Endothelial cell of umbilical vein (primary cell): Measurements from ENCODE around the gene SOX5. TPM values are rescaled to one million over a fixed set of nuclear protein-coding genes. Genes with fewer than 3 reads are reported as not detected.

Experiments used
- BruUV-seq: library from RNA; stranded (reverse); fragments of 400-500 nt; replicated peaks from 2 replicates; lab custom pipeline; 2021; lab: Mats Ljungman, UMichigan
- CTCF ChIA-PET: fragments of 300-600, 350-600 bp; sonication (Branson Sonifier 250); formaldehyde crosslinking; loops from one replicate; lab custom pipeline; 2021; ENCODE audit warnings: antibody characterized with exemption, inconsistent platforms; lab: Charles Lee
- POLR2A ChIA-PET: fragments of 300-600, 350-600 bp; sonication (Branson Sonifier 250); formaldehyde crosslinking; loops from one replicate; lab custom pipeline; 2021; ENCODE audit warnings: antibody characterized with exemption, inconsistent platforms; lab: Charles Lee
- DNase-seq: peaks from one replicate; pipeline ENCODE4 v3.0.0-alpha.2; 2011; ENCODE audit warnings: low read depth, low spot score
- FAIRE-seq: peaks from 2 replicates; lab custom pipeline; 2011; peaks lifted over from hg19 to GRCh38; lab: Jason Lieb, UNC
- H2AFZ ChIP-seq: 2 replicates; pipeline ENCODE4 v1.6.0; 2012; ENCODE audit warnings: low read depth, low read length, control low read depth, inconsistent platforms
- H3K27ac ChIP-seq: 2 replicates; pipeline ENCODE4 v1.5.1; 2011; ENCODE audit warnings: low read depth, mild to moderate bottlenecking, control low read depth, low read length, moderate library complexity; ENCODE audit not compliant: insufficient read depth
- H3K27me3 ChIP-seq, 2 experiments: 2 replicates each; pipeline versions ENCODE4 v1.6.0 to v1.6.1; 2011; ENCODE audit warnings: low read length in 2 of 2, mixed read lengths in 1 of 2; ENCODE audit not compliant: control insufficient read depth in 2 of 2, insufficient read depth in 2 of 2
- H3K36me3 ChIP-seq, 2 experiments: 2 replicates in 1 of 2; 3 replicates in 1 of 2; pipeline ENCODE4 v1.5.1; 2011; ENCODE audit warnings: low read length in 2 of 2, mild to moderate bottlenecking in 1 of 2, moderate library complexity in 1 of 2; ENCODE audit not compliant: control insufficient read depth in 2 of 2, insufficient read depth in 2 of 2; ENCODE audit errors: extremely low read depth in 1 of 2
- H3K4me1 ChIP-seq: 3 replicates; pipeline ENCODE4 v1.5.1; 2011; ENCODE audit warnings: mild to moderate bottlenecking, low read length; ENCODE audit not compliant: control insufficient read depth, insufficient read depth; ENCODE audit errors: extremely low read depth
- H3K4me2 ChIP-seq: 2 replicates; pipeline ENCODE4 v1.6.1; 2011; ENCODE audit warnings: low read length, control low read depth, mixed read lengths; ENCODE audit not compliant: insufficient read depth
- H3K4me3 ChIP-seq, 3 experiments: fragments of 200-600 bp in 1 of 3; sonication (generic), shearing (Covaris generic) in 1 of 3; replicated peaks in 1 of 3; 2 replicates each; pipeline ENCODE4 v1.5.1; 2011 to 2016; ENCODE audit warnings: control low read depth in 3 of 3, low read length in 3 of 3, mild to moderate bottlenecking in 2 of 3, inconsistent platforms in 1 of 3, low read depth in 1 of 3, moderate library complexity in 1 of 3; ENCODE audit not compliant: insufficient read depth in 1 of 3
- H3K79me2 ChIP-seq: 2 replicates; pipeline ENCODE4 v1.6.0; 2012; ENCODE audit warnings: low read length, inconsistent platforms; ENCODE audit not compliant: control insufficient read depth, insufficient read depth
- H3K9ac ChIP-seq: replicated peaks from 2 replicates; pipeline ENCODE3; 2011; ENCODE audit warnings: low read length, control low read depth; ENCODE audit not compliant: insufficient read depth; ENCODE audit errors: extremely low read depth
- H3K9me1 ChIP-seq: replicated peaks from 3 replicates; pipeline ENCODE4 v1.6.0; 2011; ENCODE audit warnings: mild to moderate bottlenecking, low read length; ENCODE audit not compliant: control insufficient read depth, insufficient read depth; ENCODE audit errors: extremely low read depth
- H3K9me3 ChIP-seq: replicated peaks from 2 replicates; pipeline ENCODE4 v1.5.1; 2012; ENCODE audit warnings: low read length, inconsistent platforms; ENCODE audit not compliant: control insufficient read depth, insufficient read depth
- H4K20me1 ChIP-seq: replicated peaks from 2 replicates; pipeline ENCODE3; 2011; ENCODE audit warnings: mild to moderate bottlenecking, low read length; ENCODE audit not compliant: control insufficient read depth, insufficient read depth; ENCODE audit errors: extremely low read depth
- EZH2 ChIP-seq: IDR thresholded peaks from 2 replicates; pipeline ENCODE4 v1.6.1; 2012; ENCODE audit warnings: borderline replicate concordance, low read depth, mild to moderate bottlenecking, moderate library complexity, low read length, inconsistent platforms; ENCODE audit not compliant: severe bottlenecking
- FOS ChIP-seq: IDR thresholded peaks from 2 replicates; pipeline ENCODE4 v1.6.1; 2011; ENCODE audit warnings: mild to moderate bottlenecking, low read length, moderate library complexity, borderline replicate concordance; ENCODE audit not compliant: insufficient read depth
- GATA2 ChIP-seq: IDR thresholded peaks from 2 replicates; pipeline ENCODE4 v1.7.0; 2011; ENCODE audit warnings: low read depth, mild to moderate bottlenecking, moderate library complexity, mixed read lengths, low read length; ENCODE audit not compliant: insufficient read length, insufficient read depth
- JUN ChIP-seq: IDR thresholded peaks from 2 replicates; pipeline ENCODE4 v1.6.1; 2011; ENCODE audit warnings: borderline replicate concordance, low read depth; ENCODE audit not compliant: insufficient read length, insufficient read depth
- MYC ChIP-seq: IDR thresholded peaks from one replicate; pipeline ENCODE4 v1.6.1; 2011; ENCODE audit warnings: mild to moderate bottlenecking, low read depth, low read length
- POLR2A ChIP-seq: IDR thresholded peaks from 2 replicates; pipeline ENCODE4 v1.6.1; 2012; ENCODE audit warnings: low read depth, mild to moderate bottlenecking, control low read depth, low read length
- POLR2AphosphoS5 ChIP-seq: IDR thresholded peaks from 2 replicates; pipeline ENCODE4 v1.6.1; 2012; ENCODE audit warnings: low read depth, mild to moderate bottlenecking, control low read depth, low read length, moderate library complexity; ENCODE audit not compliant: insufficient read depth
- dilution Hi-C: fragments of 300-500 bp; cut with MboI; formaldehyde crosslinking; loops from one replicate; pipeline ENCODE4 v1.15.0; 2019; ENCODE audit warnings: low sequenced_read_pairs; ENCODE audit not compliant: extremely low pct_ligation_motif_present
- intact Hi-C: fragments of 100-400 bp; cut with micrococcal nuclease; formaldehyde crosslinking; loops from one replicate; pipeline ENCODE4 v1.10.0; 2022
- polyA plus RNA-seq, 4 experiments: library from polyadenylated mRNA; depleted of rRNA in 3 of 4; stranded (reverse) in 3 of 4; unstranded in 1 of 4; fragments of >200 nt; gene quantifications; 2 replicates each; pipeline versions ENCODE4 v1.2.1 to v1.2.3, GENCODE V29; 2011 to 2012; ENCODE audit warnings: missing spikeins in 1 of 4
- total RNA-seq: library from RNA; stranded (reverse); gene quantifications from 2 replicates; pipeline ENCODE4 v1.2.3, GENCODE V29; 2021
- TF ChIP-seq, protein P1 (sequence below), 2 donors: IDR thresholded peaks; 1 replicate in 1 of 2; 2 replicates in 1 of 2; pipeline ENCODE4 v1.5.1; 2011; ENCODE audit warnings: low read length in 2 of 2, mild to moderate bottlenecking in 2 of 2, moderate library complexity in 2 of 2, control low read depth in 1 of 2, inconsistent platforms in 1 of 2, low read depth in 1 of 2; ENCODE audit not compliant: insufficient read depth in 1 of 2; ENCODE audit errors: extremely low read depth in 1 of 2
- TF ChIP-seq, protein P2 (sequence below): IDR thresholded peaks from 2 replicates; pipeline ENCODE4 v1.6.1; 2011; ENCODE audit not compliant: insufficient read depth, insufficient read length

SOX5 gene
- total and polyA plus RNA-seq, 2 donors (not counting 3 experiments of a cell fraction or from before 2014, with no cell fraction given), result 0.63 to 3.5 TPM

DNA sequence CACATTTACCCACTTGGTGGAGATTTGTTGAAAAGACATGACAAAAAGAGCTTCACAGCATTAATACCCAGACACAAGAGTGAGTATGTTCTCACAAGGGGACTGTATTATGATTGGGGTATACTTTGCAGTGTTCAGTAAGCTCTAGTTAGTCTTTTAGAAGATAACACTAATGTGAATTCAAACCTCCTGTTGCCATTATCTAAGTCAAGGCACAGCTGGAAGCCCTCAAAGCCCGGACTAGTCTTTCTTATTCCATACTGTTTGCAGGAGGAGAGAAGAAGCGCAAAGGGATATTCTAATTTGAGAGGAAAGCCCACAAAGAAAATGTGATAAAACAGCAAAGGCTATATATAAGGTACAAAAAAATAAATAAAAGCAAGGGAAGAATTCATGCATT is 445.9 kb downstream of the SOX5 start:
- H3K4me2 ChIP-seq, result no peak overlapping the region
- FAIRE-seq (no peak), DNase-seq (no peak)
- H3K36me3 ChIP-seq, result no peaks in the 10 kb centered on the region
- H3K9me1 ChIP-seq, result no peaks in the 10 kb centered on the region
- H3K9ac ChIP-seq, result no peak overlapping the region
- H3K27me3 ChIP-seq, result no peaks in the 10 kb centered on the region
- no peak for TF ChIP-seq EZH2
- no peak for TF ChIP-seq JUN
- TF ChIP-seq, protein P1, sequence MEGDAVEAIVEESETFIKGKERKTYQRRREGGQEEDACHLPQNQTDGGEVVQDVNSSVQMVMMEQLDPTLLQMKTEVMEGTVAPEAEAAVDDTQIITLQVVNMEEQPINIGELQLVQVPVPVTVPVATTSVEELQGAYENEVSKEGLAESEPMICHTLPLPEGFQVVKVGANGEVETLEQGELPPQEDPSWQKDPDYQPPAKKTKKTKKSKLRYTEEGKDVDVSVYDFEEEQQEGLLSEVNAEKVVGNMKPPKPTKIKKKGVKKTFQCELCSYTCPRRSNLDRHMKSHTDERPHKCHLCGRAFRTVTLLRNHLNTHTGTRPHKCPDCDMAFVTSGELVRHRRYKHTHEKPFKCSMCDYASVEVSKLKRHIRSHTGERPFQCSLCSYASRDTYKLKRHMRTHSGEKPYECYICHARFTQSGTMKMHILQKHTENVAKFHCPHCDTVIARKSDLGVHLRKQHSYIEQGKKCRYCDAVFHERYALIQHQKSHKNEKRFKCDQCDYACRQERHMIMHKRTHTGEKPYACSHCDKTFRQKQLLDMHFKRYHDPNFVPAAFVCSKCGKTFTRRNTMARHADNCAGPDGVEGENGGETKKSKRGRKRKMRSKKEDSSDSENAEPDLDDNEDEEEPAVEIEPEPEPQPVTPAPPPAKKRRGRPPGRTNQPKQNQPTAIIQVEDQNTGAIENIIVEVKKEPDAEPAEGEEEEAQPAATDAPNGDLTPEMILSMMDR (IDR thresholded peaks at IDR 0.05; ENCODE audit: extremely low read depth in 1 of 2, insufficient read depth in 1 of 2, low read depth in 1 of 2, low read length in 2 of 2), result no peak
- TF ChIP-seq MYC, result no peak
- no peak for TF ChIP-seq GATA2
- TF ChIP-seq POLR2A, result no peak
- no peak for TF ChIP-seq POLR2AphosphoS5
- TF ChIP-seq, protein P2, sequence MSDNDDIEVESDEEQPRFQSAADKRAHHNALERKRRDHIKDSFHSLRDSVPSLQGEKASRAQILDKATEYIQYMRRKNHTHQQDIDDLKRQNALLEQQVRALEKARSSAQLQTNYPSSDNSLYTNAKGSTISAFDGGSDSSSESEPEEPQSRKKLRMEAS, result no peak
- TF ChIP-seq FOS, result no peak
- no TSS peak for BruUV-seq
- no peak overlapping the region for H3K4me3 ChIP-seq
- no peaks in the 10 kb centered on the region for H3K4me1 ChIP-seq
- no peaks in the 10 kb centered on the region for H3K79me2 ChIP-seq
- H3K27ac ChIP-seq, result no peak overlapping the region
- CTCF ChIA-PET, result no interaction called here
- dilution Hi-C loops, result no loop called here
- H3K9me3 ChIP-seq, result no peaks in the 10 kb centered on the region
- POLR2A ChIA-PET, result no interaction called here
- H4K20me1 ChIP-seq, result no peaks in the 10 kb centered on the region
- no peak overlapping the region for H2AFZ ChIP-seq
- intact Hi-C loops, result no loop called here
